ENCODE data around the gene EPS8. TPM values are rescaled to one million over a fixed set of nuclear protein-coding genes. Genes with fewer than 3 reads are reported as not detected.

Gene EPS8
- total and polyA plus RNA-seq, 2 donors (not counting 1 experiment from before 2014, with no cell fraction given) = 0.76 to 0.96 TPM

GRCh38 chr12:15589328-15590032 lies 199.7 kb downstream of the EPS8 start:
- Histone ChIP-seq H3K9me3 (ENCODE audit: control extremely low read depth in 1 of 3, control insufficient read depth in 2 of 3, insufficient read depth in 1 of 3, low read length in 2 of 3) (no peaks in the 10 kb centered on the region), H3K27ac (ENCODE audit: low read length in 2 of 2) (no peak overlapping the region), H3K79me2 (ENCODE audit: control insufficient read depth, insufficient read depth, low read length) (no peaks in the 10 kb centered on the region), H3K4me2 (replicated peaks; ENCODE audit: low read depth, low read length, poor library complexity, severe bottlenecking) (no peak overlapping the region), H3K9ac (ENCODE audit: low read length) (no peak overlapping the region), H3K4me3 (ENCODE audit: control extremely low read depth in 1 of 5, extremely low read depth in 1 of 5, insufficient read depth in 1 of 5, low read depth in 2 of 5, low read length in 4 of 5) (no peak overlapping the region), H4K20me1 (ENCODE audit: control insufficient read depth, insufficient read depth, low read length, poor library complexity, severe bottlenecking) (no peaks in the 10 kb centered on the region), H3K36me3 (replicated peaks in 1 of 2; ENCODE audit: control extremely low read depth in 1 of 2, control insufficient read depth in 1 of 2, extremely low read depth in 1 of 2, insufficient read depth in 2 of 2, low read length in 1 of 2) (peaks cover 6 to 40% of the 10 kb centered on the region in 2 experiments), H3K27me3 (replicated peaks in 1 of 4; ENCODE audit: control extremely low read depth in 1 of 4, control insufficient read depth in 3 of 4, insufficient read depth in 4 of 4, low read length in 3 of 4) (no peaks in the 10 kb centered on the region), H2AFZ (ENCODE audit: insufficient read depth, low read depth, low read length, poor library complexity, severe bottlenecking) (no peak overlapping the region), H3K4me1 (ENCODE audit: control insufficient read depth in 2 of 2, insufficient read depth in 2 of 2, low read length in 2 of 2) (peaks cover 6 to 8% of the 10 kb centered on the region in 2 donors)
- CTCF ChIA-PET = interaction anchor here (0.8 to 11.6 kb wide), 22 partner anchors 10 to 321 kb away, joined by 3 to 702 read pairs (median 8); no protein-coding TSS in a partner anchor
- no peaks in the 10 kb centered on the region for H3K9me3 Mint-ChIP-seq (ENCODE audit: insufficient read depth)
- POLR2A ChIA-PET = no interaction called here
- peaks cover 9% of the 10 kb centered on the region for H3K4me1 Mint-ChIP-seq
- intact Hi-C loops (cut with micrococcal nuclease) = loop anchor here (1.0 kb wide), 3 partner anchors 200 to 310 kb away; partner anchors contain the start of gene EPS8
- WGBS (ENCODE audit: insufficient coverage) = 100% methylated on average over 3 of the region's 8 CpGs
- DNase-seq (no peak), ATAC-seq (ENCODE audit: low read depth) (no peak)
- H3K27me3 Mint-ChIP-seq = no peaks in the 10 kb centered on the region
- H3K27ac Mint-ChIP-seq = no peak overlapping the region
- TF ChIP-seq EZH2 (IDR thresholded peaks at IDR 0.05; ENCODE audit: borderline replicate concordance, insufficient read depth, low read depth, low read length, poor library complexity, severe bottlenecking) (no peak), CTCF (IDR thresholded peaks at IDR 0.05) (no peak)
- no peak overlapping the region for H3K4me3 Mint-ChIP-seq
